Thoracic aorta (tissue), 2 donors: ENCODE data around the gene CACNA2D1. TPM values are rescaled to one million over a fixed set of nuclear protein-coding genes. Genes with fewer than 3 reads are reported as not detected.

Source experiments
- ATAC-seq: fragments of 150-250 bp; one replicate; pipeline ENCODE4 v1.8.0; 2017; ENCODE audit warnings: low read depth; ENCODE audit not compliant: insufficient number of reproducible peaks, low FRiP score
- DNase-seq: peaks from one replicate; pipeline ENCODE4 v3.0.0-alpha.2; 2020; ENCODE audit warnings: low spot score
- H3K27ac ChIP-seq, 2 donors: fragments of 200-600 bp; sonication (generic); 1 replicate in 1 of 2; 2 replicates in 1 of 2; pipeline ENCODE4 v1.5.1; 2016; ENCODE audit warnings: mild to moderate bottlenecking in 2 of 2, moderate library complexity in 2 of 2
- H3K27me3 ChIP-seq: fragments of 200-600 bp; sonication (generic); replicated peaks from 2 replicates; pipeline ENCODE4 v1.6.0; 2016; ENCODE audit warnings: mild to moderate bottlenecking; ENCODE audit not compliant: insufficient read depth
- H3K36me3 ChIP-seq: fragments of 200-600 bp; sonication (generic); one replicate; pipeline ENCODE4 v1.5.1; 2016
- H3K4me1 ChIP-seq, 2 donors: fragments of 200-600 bp; sonication (generic); 1 replicate in 1 of 2; 2 replicates in 1 of 2; pipeline versions ENCODE4 v1.5.1 to v1.6.0; 2016; ENCODE audit warnings: low read depth in 2 of 2, mild to moderate bottlenecking in 1 of 2; ENCODE audit not compliant: control insufficient read depth in 1 of 2
- H3K4me3 ChIP-seq: fragments of 200-600 bp; sonication (generic); 2 replicates; pipeline ENCODE4 v1.5.1; 2016; ENCODE audit warnings: mild to moderate bottlenecking
- H3K9me3 ChIP-seq: fragments of 200-600 bp; sonication (generic); 2 replicates; pipeline ENCODE4 v1.5.1; 2016
- total RNA-seq, 2 donors: library from RNA; depleted of rRNA; stranded (reverse); fragments of >200 nt; gene quantifications; one replicate each; pipeline versions ENCODE4 v1.1.0 to v1.2.3, GENCODE V29; 2016
- TF ChIP-seq, protein P1 (sequence below): fragments of 200-600 bp; sonication (generic); IDR thresholded peaks from one replicate; pipeline ENCODE4 v1.5.1; 2019; ENCODE audit warnings: antibody characterized with exemption

Gene CACNA2D1
- total RNA-seq, 2 donors from 2014 or later: 44.4 to 44.7 TPM

DNA sequence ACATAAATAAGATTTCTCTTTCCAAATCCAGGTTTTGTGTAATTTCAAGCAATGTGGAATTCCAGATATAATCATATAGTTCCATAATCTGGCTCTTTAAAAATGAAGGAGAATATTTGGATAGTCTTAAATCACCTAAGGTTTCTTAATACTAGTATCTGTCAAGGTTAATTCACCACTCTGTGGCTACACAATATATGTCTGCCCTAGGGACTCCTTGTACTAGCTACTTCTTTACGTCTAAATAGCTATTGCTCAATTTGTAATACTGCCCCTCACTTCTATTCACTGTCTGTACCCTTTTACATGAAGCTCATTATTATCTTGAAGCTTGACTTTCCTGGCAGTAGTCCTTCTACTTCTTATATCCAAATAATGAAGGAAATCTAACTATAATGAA lies 47.2 kb downstream of the CACNA2D1 start:
- TF ChIP-seq, protein P1, sequence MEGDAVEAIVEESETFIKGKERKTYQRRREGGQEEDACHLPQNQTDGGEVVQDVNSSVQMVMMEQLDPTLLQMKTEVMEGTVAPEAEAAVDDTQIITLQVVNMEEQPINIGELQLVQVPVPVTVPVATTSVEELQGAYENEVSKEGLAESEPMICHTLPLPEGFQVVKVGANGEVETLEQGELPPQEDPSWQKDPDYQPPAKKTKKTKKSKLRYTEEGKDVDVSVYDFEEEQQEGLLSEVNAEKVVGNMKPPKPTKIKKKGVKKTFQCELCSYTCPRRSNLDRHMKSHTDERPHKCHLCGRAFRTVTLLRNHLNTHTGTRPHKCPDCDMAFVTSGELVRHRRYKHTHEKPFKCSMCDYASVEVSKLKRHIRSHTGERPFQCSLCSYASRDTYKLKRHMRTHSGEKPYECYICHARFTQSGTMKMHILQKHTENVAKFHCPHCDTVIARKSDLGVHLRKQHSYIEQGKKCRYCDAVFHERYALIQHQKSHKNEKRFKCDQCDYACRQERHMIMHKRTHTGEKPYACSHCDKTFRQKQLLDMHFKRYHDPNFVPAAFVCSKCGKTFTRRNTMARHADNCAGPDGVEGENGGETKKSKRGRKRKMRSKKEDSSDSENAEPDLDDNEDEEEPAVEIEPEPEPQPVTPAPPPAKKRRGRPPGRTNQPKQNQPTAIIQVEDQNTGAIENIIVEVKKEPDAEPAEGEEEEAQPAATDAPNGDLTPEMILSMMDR: no peak
- no peak for DNase-seq
- H3K4me1 ChIP-seq: no peaks in the 10 kb centered on the region
- H3K4me3 ChIP-seq: no peak overlapping the region
- H3K27me3 ChIP-seq: no peaks in the 10 kb centered on the region
- no peaks in the 10 kb centered on the region for H3K36me3 ChIP-seq
- H3K27ac ChIP-seq: no peak overlapping the region
- H3K9me3 ChIP-seq: no peaks in the 10 kb centered on the region
- ATAC-seq: no peak

DNA sequence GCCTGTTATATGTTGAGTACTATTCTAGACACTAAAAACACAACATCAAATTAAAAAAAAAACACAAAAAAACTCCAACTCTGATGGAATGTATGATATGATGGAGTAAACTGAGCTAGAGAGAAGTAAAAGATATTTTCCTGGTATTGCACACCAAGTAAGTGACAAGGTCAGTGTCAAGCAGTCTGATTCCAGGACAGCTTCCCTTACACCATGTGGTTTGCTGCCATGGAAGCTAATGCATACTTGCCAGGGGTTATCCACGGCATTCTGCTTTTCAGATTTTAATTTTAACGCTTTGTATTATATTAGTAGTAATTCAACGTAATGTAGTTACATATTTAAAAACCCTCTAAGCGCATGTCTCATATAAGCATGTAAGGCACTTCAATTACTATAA lies 48.4 kb downstream of the CACNA2D1 start:
- ATAC-seq: no peak
- no peaks in the 10 kb centered on the region for H3K9me3 ChIP-seq

DNA sequence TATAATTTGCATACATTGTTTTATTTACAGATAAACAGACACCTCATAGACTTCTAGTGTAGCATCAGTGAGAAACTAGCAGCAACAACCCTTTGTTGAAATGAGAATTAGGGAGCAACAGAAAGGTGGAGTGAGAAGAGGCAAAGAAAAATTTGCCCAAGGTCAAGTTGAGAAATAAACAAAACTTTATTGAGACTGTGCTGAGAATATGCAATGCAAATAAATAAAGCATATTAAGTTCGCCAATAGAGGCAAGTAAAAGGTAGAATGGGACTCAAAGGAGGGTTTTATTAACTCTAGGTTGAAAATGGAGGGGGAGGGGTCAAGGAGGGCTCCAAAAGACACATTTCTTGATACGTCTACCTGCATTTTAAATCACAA lies 49.7 kb downstream of the CACNA2D1 start:
- ATAC-seq: no peak
- TF ChIP-seq, protein P1: no peak
- Histone ChIP-seq H3K4me1 (no peaks in the 10 kb centered on the region), H3K36me3 (no peaks in the 10 kb centered on the region), H3K27me3 (no peaks in the 10 kb centered on the region), H3K9me3 (no peaks in the 10 kb centered on the region), H3K27ac (no peak overlapping the region), H3K4me3 (no peak overlapping the region)
- no peak for DNase-seq

More for the DNA sequence above, 48.4 kb downstream of the CACNA2D1 start:
- TF ChIP-seq, protein P1: no peak
- Histone ChIP-seq H3K4me1 (no peaks in the 10 kb centered on the region), H3K27ac (no peak overlapping the region), H3K27me3 (no peaks in the 10 kb centered on the region), H3K4me3 (no peak overlapping the region), H3K36me3 (no peaks in the 10 kb centered on the region)
- no peak for DNase-seq

DNA sequence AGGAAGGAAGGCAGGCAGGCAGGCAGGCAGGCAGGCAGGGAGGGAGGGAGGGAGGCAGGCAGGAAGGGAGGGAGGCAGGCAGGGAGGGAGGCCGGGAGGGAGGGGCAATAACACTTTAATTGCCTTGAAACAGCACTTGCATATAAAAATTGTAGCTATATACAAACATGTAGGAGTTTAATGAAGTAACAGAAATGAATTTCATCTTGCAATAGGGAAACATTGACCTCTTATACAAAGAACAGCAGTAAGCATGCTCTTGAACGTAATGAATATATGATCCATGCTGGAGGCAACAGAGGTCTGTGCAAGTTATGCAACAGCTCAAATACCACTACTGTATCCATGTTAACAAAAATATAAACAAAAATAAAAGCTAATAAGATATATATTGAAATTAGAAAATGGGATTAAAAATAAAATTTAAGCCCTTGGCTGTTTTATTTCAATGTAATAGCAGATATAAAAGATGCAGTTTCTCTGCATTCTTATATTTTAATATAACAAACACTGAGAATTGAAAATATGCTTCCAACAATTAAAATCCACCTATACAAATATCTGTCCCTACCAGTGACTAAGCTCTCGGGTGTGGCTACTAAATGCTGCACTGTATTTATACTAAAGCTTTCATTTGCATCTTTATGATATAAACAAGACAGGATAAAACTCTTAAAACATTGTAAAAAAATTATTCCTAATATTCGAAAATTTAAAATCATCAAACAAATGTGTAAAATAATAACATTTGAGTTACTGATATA lies 50.3 kb downstream of the CACNA2D1 start:
- Histone ChIP-seq H3K36me3 (no peaks in the 10 kb centered on the region), H3K4me3 (no peak overlapping the region), H3K4me1 (no peaks in the 10 kb centered on the region), H3K27ac (no peak overlapping the region), H3K9me3 (no peaks in the 10 kb centered on the region), H3K27me3 (no peaks in the 10 kb centered on the region)
- DNase-seq: no peak
- TF ChIP-seq, protein P1: no peak
- ATAC-seq: no peak

DNA sequence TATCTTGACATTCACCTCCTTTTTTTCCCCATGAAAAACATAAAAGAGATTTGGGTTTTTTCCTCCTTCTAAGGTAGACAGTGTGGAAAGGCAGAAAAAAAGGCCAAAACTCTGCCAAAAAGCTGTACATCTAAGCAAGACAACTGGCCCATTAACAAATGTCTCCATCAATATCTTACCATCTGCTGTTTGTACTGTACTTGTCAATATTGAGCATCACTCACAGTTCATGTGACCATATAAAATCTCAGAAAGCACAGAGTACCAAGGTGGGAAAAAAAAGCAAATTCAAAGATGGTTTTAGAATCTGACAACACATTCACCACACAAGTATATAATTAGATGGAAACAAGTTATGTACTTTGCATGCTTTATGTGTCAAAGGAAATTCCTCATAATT lies 52.6 kb downstream of the CACNA2D1 start:
- H3K9me3 ChIP-seq: no peaks in the 10 kb centered on the region
- TF ChIP-seq, protein P1: no peak
- H3K4me1 ChIP-seq: no peaks in the 10 kb centered on the region
- no peaks in the 10 kb centered on the region for H3K36me3 ChIP-seq
- no peak overlapping the region for H3K4me3 ChIP-seq
- no peak for ATAC-seq
- no peak overlapping the region for H3K27ac ChIP-seq
- H3K27me3 ChIP-seq: no peaks in the 10 kb centered on the region
- no peak for DNase-seq
